WTC11 (cell line): ENCODE data around the gene SARM1. TPM values are rescaled to one million over a fixed set of nuclear protein-coding genes. Genes with fewer than 3 reads are reported as not detected.

Experiments
- ATAC-seq: fragments of 200-7000 bp; cut with Tn5 transposase; 2 replicates; pipeline ENCODE4 v1.10.0; 2021; ENCODE audit warnings: mild to moderate bottlenecking, moderate library complexity
- CTCF ChIA-PET: fragments of 300-600 bp; sonication (Branson Sonifier 250); formaldehyde crosslinking; loops from one replicate; lab custom pipeline; 2021; ENCODE audit warnings: antibody characterized with exemption; lab: Charles Lee
- POLR2A ChIA-PET: fragments of 350-600 bp; sonication (Branson Sonifier 250); formaldehyde crosslinking; loops from one replicate; lab custom pipeline; 2021; ENCODE audit warnings: antibody characterized with exemption; lab: Charles Lee
- DNase-seq: peaks from one replicate; pipeline ENCODE4 v3.0.0; 2021; ENCODE audit warnings: low spot score
- H3K27ac Mint-ChIP-seq: 2 replicates; pipeline ENCODE4 v1.8.0; 2021; ENCODE audit warnings: mixed read lengths
- H3K27me3 Mint-ChIP-seq: 2 replicates; pipeline ENCODE4 v1.8.0; 2021; ENCODE audit warnings: low read depth, mild to moderate bottlenecking, moderate library complexity, mixed read lengths
- H3K36me3 Mint-ChIP-seq: 2 replicates; pipeline ENCODE4 v1.8.0; 2021; ENCODE audit warnings: mixed read lengths
- H3K4me1 Mint-ChIP-seq: 2 replicates; pipeline ENCODE4 v1.8.0; 2022; ENCODE audit warnings: mixed read lengths
- H3K4me3 Mint-ChIP-seq: 2 replicates; pipeline ENCODE4 v1.8.0; 2021; ENCODE audit warnings: mild to moderate bottlenecking, moderate library complexity, mixed read lengths
- H3K9me3 Mint-ChIP-seq: 2 replicates; pipeline ENCODE4 v1.8.0; 2021; ENCODE audit warnings: mixed read lengths
- ATF1 ChIP-seq: sonication (generic); formaldehyde crosslinking; IDR thresholded peaks from 2 replicates; pipeline ENCODE4 v1.8.1; 2023; ENCODE audit warnings: mild to moderate bottlenecking, moderate library complexity, missing genetic modification reagents
- ELF4 ChIP-seq: sonication (generic); formaldehyde crosslinking; IDR thresholded peaks from 2 replicates; pipeline ENCODE4 v1.8.1; 2022; ENCODE audit warnings: low read depth, mild to moderate bottlenecking, moderate library complexity, missing genetic modification reagents
- GABPB1 ChIP-seq: sonication (generic); formaldehyde crosslinking; IDR thresholded peaks from 2 replicates; pipeline ENCODE4 v1.8.1; 2023; ENCODE audit warnings: mild to moderate bottlenecking, missing genetic modification reagents
- HMGXB4 ChIP-seq: sonication (generic); formaldehyde crosslinking; IDR thresholded peaks from 2 replicates; pipeline ENCODE4 v1.8.1; 2023; ENCODE audit warnings: mild to moderate bottlenecking, moderate library complexity, missing genetic modification reagents
- IRF1 ChIP-seq: sonication (generic); formaldehyde crosslinking; IDR thresholded peaks from 2 replicates; pipeline ENCODE4 v1.8.0; 2023; ENCODE audit warnings: missing genetic modification reagents
- KAT7 ChIP-seq: sonication (generic); formaldehyde crosslinking; IDR thresholded peaks from 2 replicates; pipeline ENCODE4 v1.8.1; 2023; ENCODE audit warnings: missing genetic modification reagents, mild to moderate bottlenecking, borderline replicate concordance
- NR3C1 ChIP-seq: sonication (generic); formaldehyde crosslinking; conservative IDR thresholded peaks from 2 replicates; pipeline ENCODE4 v1.8.1; 2023; ENCODE audit warnings: low read depth, mild to moderate bottlenecking, missing genetic modification reagents
- STAT6 ChIP-seq: sonication (generic); formaldehyde crosslinking; conservative IDR thresholded peaks from 2 replicates; pipeline ENCODE4 v1.8.1; 2023; ENCODE audit warnings: mild to moderate bottlenecking, low read depth, missing genetic modification reagents, moderate library complexity
- TEAD1 ChIP-seq: sonication (generic); formaldehyde crosslinking; IDR thresholded peaks from 2 replicates; pipeline ENCODE4 v1.8.0; 2022; ENCODE audit warnings: mild to moderate bottlenecking, missing genetic modification reagents
- ZNF263 ChIP-seq: sonication (generic); formaldehyde crosslinking; IDR thresholded peaks from 2 replicates; pipeline ENCODE4 v1.8.1; 2022; ENCODE audit warnings: low read depth, mild to moderate bottlenecking, moderate library complexity, missing genetic modification reagents
- ZNF281 ChIP-seq: sonication (generic); formaldehyde crosslinking; IDR thresholded peaks from 2 replicates; pipeline ENCODE4 v1.8.0; 2023; ENCODE audit warnings: mild to moderate bottlenecking, missing genetic modification reagents
- ZNF396 ChIP-seq: fragments of 250-450 bp; sonication (Bioruptor Pico); IDR thresholded peaks from 2 replicates; pipeline ENCODE4 v1.8.0; 2021; ENCODE audit warnings: mild to moderate bottlenecking, moderate library complexity, borderline replicate concordance
- ZNF416 ChIP-seq: fragments of 250-450 bp; sonication (Bioruptor Pico); IDR thresholded peaks from 2 replicates; pipeline ENCODE4 v1.9.0; 2021; ENCODE audit warnings: mild to moderate bottlenecking, inconsistent platforms
- total RNA-seq: library from RNA; stranded (reverse); gene quantifications from 3 replicates; pipeline ENCODE4 v1.2.3, GENCODE V29; 2021

SARM1 gene
- total RNA-seq, 1 experiment from 2014 or later, result 3.8 TPM

GRCh38 chr17:28395968-28396367, 24.5 kb downstream of the SARM1 start:
- Mint-ChIP-seq H3K9me3 (no peaks in the 10 kb centered on the region), H3K27me3 (peaks cover 10% of the 10 kb centered on the region), H3K27ac (no peak overlapping the region), H3K36me3 (peaks cover 9% of the 10 kb centered on the region; the same call in 1 of the 2 replicates), H3K4me3 (no peak overlapping the region), H3K4me1 (peaks cover 9% of the 10 kb centered on the region)
- CTCF ChIA-PET, result interaction anchor here (1.3 to 2.3 kb wide), 5 partner anchors 9 to 30 kb away, joined by 4 to 11 read pairs (median 8); no protein-coding TSS in a partner anchor
- ATAC-seq (no peak), DNase-seq (no peak)
- POLR2A ChIA-PET, result no interaction called here
- no peak for TF ChIP-seq ELF4 (CRISPR knock-in tag)
- no peak for TF ChIP-seq ATF1 (CRISPR knock-in tag)
- no peak for TF ChIP-seq ZNF281 (CRISPR knock-in tag)
- TF ChIP-seq GABPB1, result no peak
- TF ChIP-seq ZNF396 (CRISPR knock-in tag), result no peak
- TF ChIP-seq TEAD1 (CRISPR knock-in tag), result no peak
- TF ChIP-seq HMGXB4 (CRISPR knock-in tag), result no peak
- no peak for TF ChIP-seq NR3C1 (CRISPR knock-in tag)
- TF ChIP-seq ZNF263, result no peak
- TF ChIP-seq ZNF416 (CRISPR knock-in tag), result no peak
- TF ChIP-seq KAT7 (CRISPR knock-in tag), result no peak
- TF ChIP-seq IRF1 (CRISPR knock-in tag), result no peak
- TF ChIP-seq STAT6 (CRISPR knock-in tag), result no peak

- Mint-ChIP-seq H3K27ac (no peak overlapping the region), H3K27me3 (peaks cover 10% of the 10 kb centered on the region), H3K36me3 (0 out of 2 replicates have a peak, but pooled peaks cover 3% of the 10 kb centered on the region), H3K4me1 (peaks cover 16% of the 10 kb centered on the region), H3K4me3 (no peak overlapping the region), H3K9me3 (no peaks in the 10 kb centered on the region)
- DNase-seq (no peak), ATAC-seq (peak; percentile 62)
- CTCF ChIA-PET, result interaction anchor here (1.3 to 2.3 kb wide), 5 partner anchors 9 to 30 kb away, joined by 4 to 11 read pairs (median 8); no protein-coding TSS in a partner anchor
- TF ChIP-seq TEAD1 (CRISPR knock-in tag), result no peak
- POLR2A ChIA-PET, result interaction anchor here (0.6 kb wide), 1 partner anchor 446 kb away, joined by 3 read pairs; no protein-coding TSS in a partner anchor
Measured at GRCh38 chr17:28396635-28397239, 25.2 kb downstream of the SARM1 start.
